ENCODE results near the gene ZCCHC10.

The ZCCHC10 gene

GRCh38 chr5:132953710-132954109 is 72.6 kb downstream of the ZCCHC10 start:
- no peak for TF ChIP-seq ZFX (IDR thresholded peaks at IDR 0.05)
- TF ChIP-seq CTCF (conservative IDR thresholded peaks at IDR 0.05): no peak
- no peak overlapping the region for H3K27ac ChIP-seq

- TF ChIP-seq ZFX (IDR thresholded peaks at IDR 0.05): no peak
- TF ChIP-seq CTCF (conservative IDR thresholded peaks at IDR 0.05): no peak
Observed at GRCh38 chr5:132952829-132953228, 73.5 kb downstream of the ZCCHC10 start.

GRCh38 chr5:132951897-132952296 is 74.5 kb downstream of the ZCCHC10 start:
- TF ChIP-seq ZFX (IDR thresholded peaks at IDR 0.05) (no peak), CTCF (conservative IDR thresholded peaks at IDR 0.05) (no peak)
- H3K27ac ChIP-seq: no peak overlapping the region

More at GRCh38 chr5:132952829-132953228, 73.5 kb downstream of the ZCCHC10 start:
- H3K27ac ChIP-seq: no peak overlapping the region

GRCh38 chr5:132949136-132949535 is 77.2 kb downstream of the ZCCHC10 start:
- TF ChIP-seq CTCF (conservative IDR thresholded peaks at IDR 0.05) (no peak), ZFX (IDR thresholded peaks at IDR 0.05) (no peak)
- no peak overlapping the region for H3K27ac ChIP-seq

GRCh38 chr5:132947671-132948070 is 78.7 kb downstream of the ZCCHC10 start:
- H3K27ac ChIP-seq: no peak overlapping the region
- TF ChIP-seq ZFX (IDR thresholded peaks at IDR 0.05) (no peak), CTCF (conservative IDR thresholded peaks at IDR 0.05) (no peak)

Data from C4-2B (cell line).